Lower leg skin (tissue), 3 donors: ENCODE measurements around the gene STAB1.

Source experiments
- POLR2A ChIP-seq, 2 donors: fragments of 450-650 bp; IDR thresholded peaks; one replicate each; pipeline ENCODE4 v1.6.1; 2016 to 2017; ENCODE audit warnings: antibody characterized with exemption in 2 of 2, mild to moderate bottlenecking in 1 of 2, moderate library complexity in 1 of 2
- TF ChIP-seq, protein P1 (sequence below), 3 donors: fragments of 450-650 bp; IDR thresholded peaks; one replicate each; pipeline ENCODE4 v1.5.1; 2016; ENCODE audit warnings: antibody characterized with exemption in 3 of 3, mild to moderate bottlenecking in 3 of 3, moderate library complexity in 2 of 3

DNA sequence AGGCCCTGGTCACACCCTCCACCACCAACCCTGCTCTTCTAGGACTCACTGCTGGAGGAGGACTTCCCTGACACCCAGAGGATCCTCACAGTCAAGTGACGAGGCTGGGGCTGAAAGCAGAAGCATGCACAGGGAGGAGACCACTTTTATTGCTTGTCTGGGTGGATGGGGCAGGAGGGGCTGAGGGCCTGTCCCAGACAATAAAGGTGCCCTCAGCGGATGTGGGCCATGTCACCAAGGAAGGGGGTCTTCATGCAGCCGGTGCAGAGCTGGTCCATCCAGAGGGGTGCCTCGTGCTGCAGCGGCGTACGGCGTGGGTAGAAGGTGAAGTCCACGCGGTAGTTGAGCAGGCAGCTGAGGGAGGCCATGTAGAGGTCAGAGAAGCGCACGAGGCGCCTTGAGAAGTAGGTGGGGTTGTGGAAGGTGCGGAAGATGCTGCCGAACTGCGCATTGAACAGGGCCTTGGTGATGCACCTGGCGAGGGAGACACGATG, 29.2 kb downstream of the STAB1 start:
- TF ChIP-seq, protein P1, sequence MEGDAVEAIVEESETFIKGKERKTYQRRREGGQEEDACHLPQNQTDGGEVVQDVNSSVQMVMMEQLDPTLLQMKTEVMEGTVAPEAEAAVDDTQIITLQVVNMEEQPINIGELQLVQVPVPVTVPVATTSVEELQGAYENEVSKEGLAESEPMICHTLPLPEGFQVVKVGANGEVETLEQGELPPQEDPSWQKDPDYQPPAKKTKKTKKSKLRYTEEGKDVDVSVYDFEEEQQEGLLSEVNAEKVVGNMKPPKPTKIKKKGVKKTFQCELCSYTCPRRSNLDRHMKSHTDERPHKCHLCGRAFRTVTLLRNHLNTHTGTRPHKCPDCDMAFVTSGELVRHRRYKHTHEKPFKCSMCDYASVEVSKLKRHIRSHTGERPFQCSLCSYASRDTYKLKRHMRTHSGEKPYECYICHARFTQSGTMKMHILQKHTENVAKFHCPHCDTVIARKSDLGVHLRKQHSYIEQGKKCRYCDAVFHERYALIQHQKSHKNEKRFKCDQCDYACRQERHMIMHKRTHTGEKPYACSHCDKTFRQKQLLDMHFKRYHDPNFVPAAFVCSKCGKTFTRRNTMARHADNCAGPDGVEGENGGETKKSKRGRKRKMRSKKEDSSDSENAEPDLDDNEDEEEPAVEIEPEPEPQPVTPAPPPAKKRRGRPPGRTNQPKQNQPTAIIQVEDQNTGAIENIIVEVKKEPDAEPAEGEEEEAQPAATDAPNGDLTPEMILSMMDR (IDR thresholded peaks at IDR 0.05) = no peak
- TF ChIP-seq POLR2A (IDR thresholded peaks at IDR 0.05) = no peak
